Ovary (tissue), 3 donors: ENCODE results near the gene MELK.
"Not testable (repeated sequence)": the region's sequence is repeated elsewhere in the genome, so short reads cannot be mapped to it uniquely, and the experiment has no call there.

ENCODE experiments used
- CTCF ChIP-seq, 3 donors: fragments of 450-650 bp in 2 of 3; fragments of 200-600 bp in 1 of 3; IDR thresholded peaks; one replicate each; pipeline versions ENCODE4 v1.5.1 to v1.8.0; 2016 to 2022; ENCODE audit warnings: antibody characterized with exemption in 3 of 3, mild to moderate bottlenecking in 1 of 3
- EP300 ChIP-seq: sonication (generic); formaldehyde crosslinking; IDR thresholded peaks from one replicate; pipeline ENCODE4 v1.6.1; 2017; ENCODE audit warnings: antibody characterized with exemption
- POLR2A ChIP-seq: fragments of 450-650 bp; IDR thresholded peaks from one replicate; pipeline ENCODE4 v1.6.1; 2017; ENCODE audit warnings: antibody characterized with exemption, mild to moderate bottlenecking, moderate library complexity
- donor health status: DM: no; HTN: no; CAD: no.

GRCh38 chr9:36562801-36563200, 9.9 kb upstream of the MELK start:
- TF ChIP-seq CTCF (IDR thresholded peaks at IDR 0.05); POLR2A; EP300: not testable (repeated sequence)
